B cell (primary cell): Measurements from ENCODE around the gene MRM1.

Experiments used
- EZH2 ChIP-seq: IDR thresholded peaks from 2 replicates; pipeline ENCODE4 v1.6.1; 2012; ENCODE audit warnings: borderline replicate concordance, low read depth, mild to moderate bottlenecking, moderate library complexity, low read length; ENCODE audit not compliant: insufficient read depth, poor library complexity, severe bottlenecking
- TF ChIP-seq, protein P1 (sequence below): fragments of 200-600 bp; IDR thresholded peaks from one replicate; pipeline ENCODE4 v1.8.0; 2022; ENCODE audit warnings: antibody characterized with exemption, mild to moderate bottlenecking

DNA sequence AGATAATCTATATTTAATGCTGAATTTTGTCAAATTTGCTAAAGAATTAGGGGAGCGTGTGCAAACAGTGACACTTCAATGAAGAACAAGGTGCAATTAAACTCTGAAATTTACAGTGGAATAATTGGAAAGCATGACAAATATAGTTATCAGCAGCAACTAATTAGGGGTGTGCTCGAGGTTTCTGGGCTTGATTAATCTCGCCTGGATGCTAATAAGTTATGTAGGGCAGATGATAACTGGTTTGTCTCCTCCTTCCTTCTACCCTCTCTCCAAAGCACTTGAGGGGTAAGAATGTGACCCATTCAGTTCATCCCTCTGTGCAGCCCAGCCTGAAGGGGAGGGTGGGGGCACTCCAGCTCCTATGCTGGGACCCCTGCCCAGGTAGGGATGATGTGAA is 21.9 kb downstream of the MRM1 start:
- TF ChIP-seq EZH2, result no peak
- TF ChIP-seq, protein P1, sequence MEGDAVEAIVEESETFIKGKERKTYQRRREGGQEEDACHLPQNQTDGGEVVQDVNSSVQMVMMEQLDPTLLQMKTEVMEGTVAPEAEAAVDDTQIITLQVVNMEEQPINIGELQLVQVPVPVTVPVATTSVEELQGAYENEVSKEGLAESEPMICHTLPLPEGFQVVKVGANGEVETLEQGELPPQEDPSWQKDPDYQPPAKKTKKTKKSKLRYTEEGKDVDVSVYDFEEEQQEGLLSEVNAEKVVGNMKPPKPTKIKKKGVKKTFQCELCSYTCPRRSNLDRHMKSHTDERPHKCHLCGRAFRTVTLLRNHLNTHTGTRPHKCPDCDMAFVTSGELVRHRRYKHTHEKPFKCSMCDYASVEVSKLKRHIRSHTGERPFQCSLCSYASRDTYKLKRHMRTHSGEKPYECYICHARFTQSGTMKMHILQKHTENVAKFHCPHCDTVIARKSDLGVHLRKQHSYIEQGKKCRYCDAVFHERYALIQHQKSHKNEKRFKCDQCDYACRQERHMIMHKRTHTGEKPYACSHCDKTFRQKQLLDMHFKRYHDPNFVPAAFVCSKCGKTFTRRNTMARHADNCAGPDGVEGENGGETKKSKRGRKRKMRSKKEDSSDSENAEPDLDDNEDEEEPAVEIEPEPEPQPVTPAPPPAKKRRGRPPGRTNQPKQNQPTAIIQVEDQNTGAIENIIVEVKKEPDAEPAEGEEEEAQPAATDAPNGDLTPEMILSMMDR, result no peak
